HG03565 (cell line): ENCODE data around the gene TXNDC17.
"Not testable (repeated sequence)": the region's sequence is repeated elsewhere in the genome, so short reads cannot be mapped to it uniquely, and the experiment has no call there.

Source experiments
- ATAC-seq: cut with Tn5 transposase; IDR thresholded peaks from one replicate; pipeline ENCODE4 v1.9.1; 2021; ENCODE audit warnings: mild to moderate bottlenecking, moderate library complexity; ENCODE audit not compliant: unreplicated experiment

Gene TXNDC17

GRCh38 chr17:6682339-6682738, 41.5 kb downstream of the TXNDC17 start:
- no peak for ATAC-seq

- ATAC-seq: no peak
Observed at GRCh38 chr17:6683081-6683684, 42.3 kb downstream of the TXNDC17 start.

- no peak for ATAC-seq
Observed at GRCh38 chr17:6683730-6684459, 43.0 kb downstream of the TXNDC17 start.

GRCh38 chr17:6684460-6684783, 43.6 kb downstream of the TXNDC17 start:
- no peak for ATAC-seq

GRCh38 chr17:6684881-6685767, 44.3 kb downstream of the TXNDC17 start:
- ATAC-seq: no peak

- ATAC-seq: no peak
Observed at GRCh38 chr17:6686026-6686425, 45.2 kb downstream of the TXNDC17 start.

- no peak for ATAC-seq
Observed at GRCh38 chr17:6688944-6689343, 48.1 kb downstream of the TXNDC17 start.

- no peak for ATAC-seq
Observed at GRCh38 chr17:6690641-6691040, 49.8 kb downstream of the TXNDC17 start.

- ATAC-seq: no peak
Observed at GRCh38 chr17:6691546-6691945, 50.7 kb downstream of the TXNDC17 start.

GRCh38 chr17:6691958-6692357, 51.1 kb downstream of the TXNDC17 start:
- ATAC-seq: not testable (repeated sequence)
